Lower lobe of right lung (tissue), 2 donors: Measurements from ENCODE around the gene MRPL40. TPM values are rescaled to one million over a fixed set of nuclear protein-coding genes. Genes with fewer than 3 reads are reported as not detected.
"Not testable (repeated sequence)": the region's sequence is repeated elsewhere in the genome, so short reads cannot be mapped to it uniquely, and the experiment has no call there.

Experiments
- ATAC-seq, 2 donors: fragments of 200-7000 bp; cut with Tn5 transposase; one replicate each; pipeline ENCODE4 v1.9.1; 2020 to 2022; ENCODE audit warnings: mild to moderate bottlenecking in 2 of 2, moderate library complexity in 2 of 2
- DNase-seq: peaks from one replicate; pipeline ENCODE4 v3.0.0-alpha.2; 2020
- H3K27ac ChIP-seq: fragments of 200-600 bp; one replicate; pipeline ENCODE4 v1.8.0; 2022
- H3K27me3 ChIP-seq: fragments of 200-600 bp; one replicate; pipeline ENCODE4 v1.8.0; 2022; ENCODE audit warnings: low read depth
- H3K36me3 ChIP-seq: fragments of 200-600 bp; one replicate; pipeline ENCODE4 v1.8.0; 2022; ENCODE audit warnings: mild to moderate bottlenecking
- H3K4me1 ChIP-seq: fragments of 200-600 bp; one replicate; pipeline ENCODE4 v1.8.0; 2022
- H3K4me3 ChIP-seq: fragments of 200-600 bp; one replicate; pipeline ENCODE4 v1.8.0; 2022; ENCODE audit warnings: mild to moderate bottlenecking
- H3K9me3 ChIP-seq: fragments of 200-600 bp; one replicate; pipeline ENCODE4 v1.8.0; 2022
- CTCF ChIP-seq: fragments of 200-600 bp; IDR thresholded peaks from one replicate; pipeline ENCODE4 v1.8.0; 2022; ENCODE audit warnings: antibody characterized with exemption, mild to moderate bottlenecking
- intact Hi-C: fragments of 100-400 bp; cut with DNase I; formaldehyde crosslinking; loops from one replicate; pipeline ENCODE4 v1.11.0; 2022
- total RNA-seq: library from RNA; stranded (reverse); fragmentation: NEBNext Ultra II Directional; extraction: Animal tissue kit (Norgen Biotek cat#: 25700); gene quantifications from one replicate; pipeline ENCODE4 v1.2.1, GENCODE V29; 2021
- donor health status: DM: no; HTN: yes; CAD: no; lungs with severe emphysema.

Gene MRPL40
- total RNA-seq, 1 donor from 2014 or later, result 23.2 TPM

- no peak for DNase-seq
- Histone ChIP-seq H3K27ac (no peak overlapping the region), H3K36me3 (peaks cover 33% of the 10 kb centered on the region), H3K9me3 (no peaks in the 10 kb centered on the region), H3K27me3 (no peaks in the 10 kb centered on the region), H3K4me3 (no peak overlapping the region), H3K4me1 (peaks cover 21% of the 10 kb centered on the region)
- intact Hi-C loops, result no loop called here
- ATAC-seq, result no peak
- TF ChIP-seq CTCF, result no peak
These were observed 9.8 kb downstream of the MRPL40 start for GRCh38 chr22:19442166-19442565.

- H3K4me1 ChIP-seq, result peaks cover 29% of the 10 kb centered on the region
- DNase-seq (no peak), ATAC-seq (no peak)
- no peaks in the 10 kb centered on the region for H3K9me3 ChIP-seq
- intact Hi-C loops, result no loop called here
- H3K27me3 ChIP-seq, result no peaks in the 10 kb centered on the region
- TF ChIP-seq CTCF, result no peak
- H3K36me3 ChIP-seq, result peaks cover 25% of the 10 kb centered on the region
- no peak overlapping the region for H3K27ac ChIP-seq
- no peak overlapping the region for H3K4me3 ChIP-seq
These were observed 11.3 kb downstream of the MRPL40 start for GRCh38 chr22:19443544-19444211.

- intact Hi-C loops, H3K9me3 ChIP-seq, DNase-seq, H3K27ac ChIP-seq, H3K27me3 ChIP-seq, H3K4me3 ChIP-seq, ATAC-seq: not testable (repeated sequence)
- H3K36me3 ChIP-seq, result peaks cover 26% of the 10 kb centered on the region
- H3K4me1 ChIP-seq, result peaks cover 33% of the 10 kb centered on the region
These were observed 13.1 kb downstream of the MRPL40 start for GRCh38 chr22:19445279-19445982.

- DNase-seq (no peak), ATAC-seq (peak; percentile 30 to 50)
- no peaks in the 10 kb centered on the region for H3K27me3 ChIP-seq
- peaks cover 33% of the 10 kb centered on the region for H3K4me1 ChIP-seq
- peak overlapping the region; percentile 89 for H3K27ac ChIP-seq
- H3K36me3 ChIP-seq, result peaks cover 38% of the 10 kb centered on the region
- TF ChIP-seq CTCF, result no peak
- H3K9me3 ChIP-seq, result no peaks in the 10 kb centered on the region
- H3K4me3 ChIP-seq, result peak overlapping the region; percentile 76
- intact Hi-C loops, result no loop called here
These were observed 14.4 kb downstream of the MRPL40 start for GRCh38 chr22:19446603-19447329.

- no peaks in the 10 kb centered on the region for H3K9me3 ChIP-seq
- H3K4me1 ChIP-seq, result peaks cover 33% of the 10 kb centered on the region
- H3K27ac ChIP-seq, result peak within 1 kb of the TSS; percentile 89
- intact Hi-C loops, result no loop called here
- ATAC-seq (peak; percentile 96 to 98), DNase-seq (peak; percentile 90)
- peaks cover 39% of the 10 kb centered on the region for H3K36me3 ChIP-seq
- peak within 1 kb of the TSS; percentile 76 for H3K4me3 ChIP-seq
- no peak for TF ChIP-seq CTCF
- H3K27me3 ChIP-seq, result no peaks in the 10 kb centered on the region
These were observed 15.2 kb downstream of the MRPL40 start, which contains the start of gene C22orf39 for GRCh38 chr22:19447330-19448075. TSS of gene C22orf39 (minus strand) at chr22:19447711. CDS start at chr22:19447688, 23 bp downstream.
